ENCODE results near the gene RPS21.

DNA sequence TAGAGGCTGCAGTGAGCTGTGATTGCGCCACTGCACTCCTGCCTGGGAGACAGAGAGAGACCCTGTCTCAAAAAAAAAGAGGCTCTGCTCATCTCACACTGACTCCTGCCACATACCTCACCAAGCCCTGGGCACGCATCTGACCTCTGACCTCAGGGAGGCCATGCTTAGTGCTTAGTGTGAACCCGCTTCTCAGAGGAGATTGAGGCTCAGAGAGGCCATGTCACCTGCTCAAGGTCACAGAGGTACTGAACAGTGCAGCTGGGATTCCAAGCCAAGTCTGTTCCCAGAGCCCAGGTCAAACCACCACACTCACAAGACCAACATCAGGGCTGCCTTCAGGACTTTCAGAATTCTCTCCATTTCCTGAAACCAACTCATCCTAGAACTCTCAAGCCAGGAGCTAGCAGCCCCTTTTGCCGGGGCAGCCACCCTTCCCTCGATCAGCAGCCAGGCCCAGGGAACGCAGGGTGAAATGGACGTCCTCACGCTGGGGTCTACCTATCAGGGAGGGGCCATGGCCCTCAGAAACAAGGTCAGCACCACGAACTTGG is 17.3 kb downstream of the RPS21 start:
- TF ChIP-seq POLR2A (IDR thresholded peaks at IDR 0.05): no peak
- no peak for TF ChIP-seq CTCF (IDR thresholded peaks at IDR 0.05)

Measured in heart left ventricle (tissue), 13 donors.